DND-41 (cell line): ENCODE data around the gene MRPL58.

Experiments used
- EZH2 ChIP-seq: IDR thresholded peaks from 3 replicates; pipeline ENCODE4 v1.6.1; 2012; ENCODE audit warnings: borderline replicate concordance, low read depth, mild to moderate bottlenecking, moderate library complexity, low read length, inconsistent platforms; ENCODE audit not compliant: severe bottlenecking
- TF ChIP-seq, protein P1 (sequence below): IDR thresholded peaks from 2 replicates; pipeline ENCODE4 v1.5.1; 2012; ENCODE audit warnings: borderline replicate concordance, low read length, moderate library complexity, mild to moderate bottlenecking; ENCODE audit not compliant: poor library complexity, severe bottlenecking; ENCODE audit errors: extremely low read depth

DNA sequence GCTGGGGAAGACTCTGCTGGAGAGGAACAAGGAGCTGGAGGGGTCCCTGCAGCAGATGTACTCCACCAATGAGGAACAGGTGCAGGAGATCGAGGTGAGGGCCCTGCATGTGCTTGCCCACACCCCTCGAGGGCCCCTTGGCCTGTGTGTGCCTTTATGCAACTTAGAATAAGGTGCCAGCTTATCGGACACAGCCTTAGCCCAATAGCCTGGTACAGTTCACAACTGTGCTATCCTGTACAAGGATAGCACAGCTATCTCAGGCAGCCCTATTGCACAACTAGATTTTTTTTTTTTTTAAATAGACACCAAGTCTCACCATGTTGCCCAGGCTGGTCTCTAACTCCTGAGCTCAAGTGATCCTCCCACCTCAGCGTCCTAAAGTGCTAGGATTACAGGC lies 12.9 kb upstream of the MRPL58 start:
- TF ChIP-seq, protein P1, sequence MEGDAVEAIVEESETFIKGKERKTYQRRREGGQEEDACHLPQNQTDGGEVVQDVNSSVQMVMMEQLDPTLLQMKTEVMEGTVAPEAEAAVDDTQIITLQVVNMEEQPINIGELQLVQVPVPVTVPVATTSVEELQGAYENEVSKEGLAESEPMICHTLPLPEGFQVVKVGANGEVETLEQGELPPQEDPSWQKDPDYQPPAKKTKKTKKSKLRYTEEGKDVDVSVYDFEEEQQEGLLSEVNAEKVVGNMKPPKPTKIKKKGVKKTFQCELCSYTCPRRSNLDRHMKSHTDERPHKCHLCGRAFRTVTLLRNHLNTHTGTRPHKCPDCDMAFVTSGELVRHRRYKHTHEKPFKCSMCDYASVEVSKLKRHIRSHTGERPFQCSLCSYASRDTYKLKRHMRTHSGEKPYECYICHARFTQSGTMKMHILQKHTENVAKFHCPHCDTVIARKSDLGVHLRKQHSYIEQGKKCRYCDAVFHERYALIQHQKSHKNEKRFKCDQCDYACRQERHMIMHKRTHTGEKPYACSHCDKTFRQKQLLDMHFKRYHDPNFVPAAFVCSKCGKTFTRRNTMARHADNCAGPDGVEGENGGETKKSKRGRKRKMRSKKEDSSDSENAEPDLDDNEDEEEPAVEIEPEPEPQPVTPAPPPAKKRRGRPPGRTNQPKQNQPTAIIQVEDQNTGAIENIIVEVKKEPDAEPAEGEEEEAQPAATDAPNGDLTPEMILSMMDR, result no peak
- TF ChIP-seq EZH2, result no peak
